ENCODE data around the gene SUFU. TPM values are rescaled to one million over a fixed set of nuclear protein-coding genes. Genes with fewer than 3 reads are reported as not detected.

SUFU gene
- total and polyA plus RNA-seq, 2 of the 13 experiments (the other 11 are each of a cell fraction or from before 2014, with no cell fraction given), result 2.9 to 5.5 TPM

GRCh38 chr10:102502337-102503151 lies 1.2 kb upstream of the SUFU start, which contains the start of gene ACTR1A (continued):
- TF ChIP-seq MLLT10 (CRISPR knock-in tag; IDR thresholded peaks at IDR 0.05) (no peak), HNRNPK (IDR thresholded peaks at IDR 0.05; ENCODE audit: low read depth, low read length, poor library complexity, severe bottlenecking) (no peak), HINFP (CRISPR knock-in tag; IDR thresholded peaks at IDR 0.05; ENCODE audit: low read depth) (peak; percentile 54), ZNF34 (CRISPR knock-in tag; IDR thresholded peaks at IDR 0.05; ENCODE audit: borderline replicate concordance) (0 out of 2 replicates have a peak, but pooled peaks have one; percentile 32), JUNB (CRISPR knock-in tag; IDR thresholded peaks at IDR 0.05; ENCODE audit: borderline replicate concordance) (no peak), PRDM4 (CRISPR knock-in tag; IDR thresholded peaks at IDR 0.05; ENCODE audit: borderline replicate concordance) (no peak), ZNF468 (CRISPR knock-in tag; IDR thresholded peaks at IDR 0.05) (no peak), PCBP2 (optimal IDR thresholded peaks at IDR 0.05; ENCODE audit: low read depth, low read length, poor library complexity, severe bottlenecking) (no peak), PHF5A (CRISPR knock-in tag; IDR thresholded peaks at IDR 0.05; ENCODE audit: low read depth, unreplicated experiment) (no peak), ZNF33A (CRISPR knock-in tag; IDR thresholded peaks at IDR 0.05; ENCODE audit: borderline replicate concordance) (no peak), HNF1A (IDR thresholded peaks at IDR 0.05; ENCODE audit: low read depth) (0 out of 2 replicates have a peak, but pooled peaks have one; percentile 46), HNF1A (CRISPR knock-in tag; IDR thresholded peaks at IDR 0.05; ENCODE audit: borderline replicate concordance) (peak; percentile 64; the same call in 1 of the 2 replicates), ZFP91 (CRISPR knock-in tag; IDR thresholded peaks at IDR 0.05; ENCODE audit: borderline replicate concordance) (peak; percentile 64; the same call in 1 of the 2 replicates), GFI1 (CRISPR knock-in tag; IDR thresholded peaks at IDR 0.05; ENCODE audit: borderline replicate concordance) (no peak; the same call in 1 of the 2 replicates)

Measured in HepG2 (cell line).